Measurements from ENCODE around the gene TTC9C. TPM values are rescaled to one million over a fixed set of nuclear protein-coding genes. Genes with fewer than 3 reads are reported as not detected.
A peak's percentile ranks its signal among the peaks of the same experiment; 100 is the strongest.

The TTC9C gene
- total and polyA plus RNA-seq, 2 of the 13 experiments (the other 11 are each of a cell fraction or from before 2014, with no cell fraction given), result 28.0 to 36.4 TPM

GRCh38 chr11:62787005-62787759, 58.9 kb downstream of the TTC9C start, which contains the start of gene TMEM179B (continued):
- TF ChIP-seq ZBTB49 (CRISPR knock-in tag; IDR thresholded peaks at IDR 0.05; ENCODE audit: borderline replicate concordance) (no peak; the same call in 1 of the 2 replicates), PAF1 (CRISPR knock-in tag; IDR thresholded peaks at IDR 0.05) (0 out of 2 replicates have a peak, but pooled peaks have one; percentile 63), ZNF672 (CRISPR knock-in tag; IDR thresholded peaks at IDR 0.05) (no peak), ZNF407 (CRISPR knock-in tag; IDR thresholded peaks at IDR 0.05; ENCODE audit: not compliant biosample characterization) (peak; percentile 92), KDM5A (IDR thresholded peaks at IDR 0.05; ENCODE audit: borderline replicate concordance, low read length) (peak; percentile 66; the same call in 1 of the 2 replicates), ZNF878 (CRISPR knock-in tag; IDR thresholded peaks at IDR 0.05) (peak; percentile 74), SRSF9 (IDR thresholded peaks at IDR 0.05; ENCODE audit: borderline replicate concordance, insufficient read depth, low read depth, low read length, poor library complexity, severe bottlenecking) (no peak), SMAD3 (CRISPR knock-in tag; IDR thresholded peaks at IDR 0.05) (peak; percentile 42; the same call in 1 of the 2 replicates), ZNF44 (CRISPR knock-in tag; IDR thresholded peaks at IDR 0.05) (peak; percentile 75; the same call in 1 of the 2 replicates), THYN1 (CRISPR knock-in tag; IDR thresholded peaks at IDR 0.05; ENCODE audit: borderline replicate concordance, low read depth) (no peak; the same call in 1 of the 2 replicates), TP53 (CRISPR knock-in tag; conservative IDR thresholded peaks at IDR 0.05) (0 out of 2 replicates have a peak, but pooled peaks have one; percentile 61), MYNN (CRISPR knock-in tag; IDR thresholded peaks at IDR 0.05; ENCODE audit: low read depth) (peak; percentile 88; the same call in 1 of the 2 replicates), TRIM24 (CRISPR knock-in tag; IDR thresholded peaks at IDR 0.05) (no peak)
- TF ChIP-seq, protein P1, sequence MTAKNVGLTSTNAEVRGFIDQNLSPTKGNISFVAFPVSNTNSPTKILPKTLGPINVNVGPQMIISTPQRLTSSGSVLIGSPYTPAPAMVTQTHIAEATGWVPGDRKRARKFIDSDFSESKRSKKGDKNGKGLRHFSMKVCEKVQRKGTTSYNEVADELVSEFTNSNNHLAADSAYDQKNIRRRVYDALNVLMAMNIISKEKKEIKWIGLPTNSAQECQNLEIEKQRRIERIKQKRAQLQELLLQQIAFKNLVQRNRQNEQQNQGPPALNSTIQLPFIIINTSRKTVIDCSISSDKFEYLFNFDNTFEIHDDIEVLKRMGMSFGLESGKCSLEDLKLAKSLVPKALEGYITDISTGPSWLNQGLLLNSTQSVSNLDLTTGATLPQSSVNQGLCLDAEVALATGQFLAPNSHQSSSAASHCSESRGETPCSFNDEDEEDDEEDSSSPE (CRISPR knock-in tag; IDR thresholded peaks at IDR 0.05), result peak; percentile 81
- TF ChIP-seq, protein P2, sequence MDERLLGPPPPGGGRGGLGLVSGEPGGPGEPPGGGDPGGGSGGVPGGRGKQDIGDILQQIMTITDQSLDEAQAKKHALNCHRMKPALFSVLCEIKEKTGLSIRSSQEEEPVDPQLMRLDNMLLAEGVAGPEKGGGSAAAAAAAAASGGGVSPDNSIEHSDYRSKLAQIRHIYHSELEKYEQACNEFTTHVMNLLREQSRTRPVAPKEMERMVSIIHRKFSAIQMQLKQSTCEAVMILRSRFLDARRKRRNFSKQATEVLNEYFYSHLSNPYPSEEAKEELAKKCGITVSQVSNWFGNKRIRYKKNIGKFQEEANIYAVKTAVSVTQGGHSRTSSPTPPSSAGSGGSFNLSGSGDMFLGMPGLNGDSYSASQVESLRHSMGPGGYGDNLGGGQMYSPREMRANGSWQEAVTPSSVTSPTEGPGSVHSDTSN (CRISPR knock-in tag; IDR thresholded peaks at IDR 0.05), result no peak
